A673 (cell line): ENCODE data around the gene ADA. TPM values are rescaled to one million over a fixed set of nuclear protein-coding genes. Genes with fewer than 3 reads are reported as not detected.

Experiments
- BruUV-seq: library from RNA; stranded (reverse); fragments of 400-500 nt; replicated peaks from 2 replicates; lab custom pipeline; 2021; lab: Mats Ljungman, UMichigan
- CTCF ChIA-PET: fragments of 300-600 bp; sonication (Branson Sonifier 250); formaldehyde crosslinking; loops from one replicate; lab custom pipeline; 2022; ENCODE audit warnings: antibody characterized with exemption; lab: Charles Lee
- POLR2A ChIA-PET: fragments of 300-600 bp; sonication (Branson Sonifier 250); formaldehyde crosslinking; loops from one replicate; lab custom pipeline; 2022; ENCODE audit warnings: antibody characterized with exemption; ENCODE audit not compliant: low non-redundant PET; lab: Charles Lee
- DNase-seq: peaks from one replicate; pipeline ENCODE4 v3.0.0-alpha.2; 2015; ENCODE audit warnings: low spot score
- H3K27ac ChIP-seq: fragments of 200-600 bp; sonication (generic); 2 replicates; pipeline ENCODE4 v1.5.1; 2016; ENCODE audit warnings: mixed run types, low read depth, mild to moderate bottlenecking, mixed read lengths, antibody characterized with exemption, low read length; ENCODE audit not compliant: poor library complexity, severe bottlenecking
- H3K27me3 ChIP-seq: fragments of 200-600 bp; sonication (generic); replicated peaks from 2 replicates; pipeline ENCODE4 v1.6.1; 2017; ENCODE audit warnings: mixed run types, low read depth, mild to moderate bottlenecking, mixed read lengths, antibody characterized with exemption, low read length; ENCODE audit not compliant: insufficient read depth, poor library complexity
- H3K36me3 ChIP-seq: fragments of 200-600 bp; sonication (generic); 2 replicates; pipeline ENCODE4 v1.6.1; 2016; ENCODE audit warnings: mixed run types, mild to moderate bottlenecking, mixed read lengths, antibody characterized with exemption, low read length; ENCODE audit not compliant: insufficient read depth, poor library complexity, severe bottlenecking
- H3K4me1 ChIP-seq: fragments of 200-600 bp; sonication (generic); 2 replicates; pipeline ENCODE4 v1.6.1; 2017; ENCODE audit warnings: mixed run types, mild to moderate bottlenecking, mixed read lengths, antibody characterized with exemption, low read length; ENCODE audit not compliant: insufficient read depth, poor library complexity, severe bottlenecking
- H3K4me3 ChIP-seq: fragments of 200-600 bp; sonication (generic); 2 replicates; pipeline ENCODE4 v1.5.1; 2016; ENCODE audit warnings: low read depth, mixed run types, mild to moderate bottlenecking, mixed read lengths, low read length; ENCODE audit not compliant: poor library complexity, severe bottlenecking
- H3K9me3 ChIP-seq: fragments of 200-600 bp; sonication (generic); 2 replicates; pipeline ENCODE4 v1.6.1; 2016; ENCODE audit warnings: mixed run types, low read depth, mild to moderate bottlenecking, mixed read lengths, antibody characterized with exemption, low read length; ENCODE audit not compliant: poor library complexity, severe bottlenecking
- EZH2 ChIP-seq: fragments of 200-600 bp; sonication (generic); IDR thresholded peaks from 2 replicates; pipeline ENCODE4 v1.6.1; 2017; ENCODE audit warnings: borderline replicate concordance, low read depth, mild to moderate bottlenecking, mixed read lengths, antibody characterized with exemption, low read length; ENCODE audit not compliant: poor library complexity, severe bottlenecking
- intact Hi-C: fragments of 100-400 bp; cut with micrococcal nuclease; formaldehyde crosslinking; loops from one replicate; pipeline ENCODE4 v1.10.0; 2022; ENCODE audit not compliant: unreplicated experiment
- total RNA-seq: library from RNA; stranded (reverse); gene quantifications from 2 replicates; pipeline ENCODE4 v1.2.3, GENCODE V29; 2021
- TF ChIP-seq, protein P1 (sequence below): fragments of 300-800, 200-600 bp; sonication (generic); conservative IDR thresholded peaks from 2 replicates; pipeline ENCODE4 v1.5.1; 2017; ENCODE audit warnings: low read depth, mild to moderate bottlenecking, antibody characterized with exemption, low read length, moderate library complexity, mixed read lengths

Gene ADA
- total RNA-seq, 1 experiment from 2014 or later: 19.3 TPM

GRCh38 chr20:44585057-44585963 lies 66.2 kb downstream of the ADA start:
- TF ChIP-seq, protein P1, sequence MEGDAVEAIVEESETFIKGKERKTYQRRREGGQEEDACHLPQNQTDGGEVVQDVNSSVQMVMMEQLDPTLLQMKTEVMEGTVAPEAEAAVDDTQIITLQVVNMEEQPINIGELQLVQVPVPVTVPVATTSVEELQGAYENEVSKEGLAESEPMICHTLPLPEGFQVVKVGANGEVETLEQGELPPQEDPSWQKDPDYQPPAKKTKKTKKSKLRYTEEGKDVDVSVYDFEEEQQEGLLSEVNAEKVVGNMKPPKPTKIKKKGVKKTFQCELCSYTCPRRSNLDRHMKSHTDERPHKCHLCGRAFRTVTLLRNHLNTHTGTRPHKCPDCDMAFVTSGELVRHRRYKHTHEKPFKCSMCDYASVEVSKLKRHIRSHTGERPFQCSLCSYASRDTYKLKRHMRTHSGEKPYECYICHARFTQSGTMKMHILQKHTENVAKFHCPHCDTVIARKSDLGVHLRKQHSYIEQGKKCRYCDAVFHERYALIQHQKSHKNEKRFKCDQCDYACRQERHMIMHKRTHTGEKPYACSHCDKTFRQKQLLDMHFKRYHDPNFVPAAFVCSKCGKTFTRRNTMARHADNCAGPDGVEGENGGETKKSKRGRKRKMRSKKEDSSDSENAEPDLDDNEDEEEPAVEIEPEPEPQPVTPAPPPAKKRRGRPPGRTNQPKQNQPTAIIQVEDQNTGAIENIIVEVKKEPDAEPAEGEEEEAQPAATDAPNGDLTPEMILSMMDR: no peak
- TF ChIP-seq EZH2: no peak
- POLR2A ChIA-PET: no interaction called here
- DNase-seq: no peak
- H3K4me3 ChIP-seq: no peak overlapping the region
- H3K4me1 ChIP-seq: peaks cover 47% of the 10 kb centered on the region
- BruUV-seq: no TSS peak
- H3K27me3 ChIP-seq: no peaks in the 10 kb centered on the region
- no peak overlapping the region for H3K27ac ChIP-seq
- peaks cover 4% of the 10 kb centered on the region for H3K36me3 ChIP-seq
- CTCF ChIA-PET: interaction anchor here (0.6 kb wide), 1 partner anchor 274 kb away, joined by 3 read pairs; the partner anchor contains the start of gene FITM2
- H3K9me3 ChIP-seq: no peaks in the 10 kb centered on the region
- intact Hi-C loops: no loop called here

- intact Hi-C loops: no loop called here
- peaks cover 50% of the 10 kb centered on the region for H3K4me1 ChIP-seq
- no peaks in the 10 kb centered on the region for H3K27me3 ChIP-seq
- ChIA-PET CTCF (no interaction called here), POLR2A (no interaction called here)
- no peak for DNase-seq
- peak overlapping the region; percentile 36 for H3K4me3 ChIP-seq
- no peaks in the 10 kb centered on the region for H3K36me3 ChIP-seq
- H3K9me3 ChIP-seq: no peaks in the 10 kb centered on the region
- H3K27ac ChIP-seq: no peak overlapping the region
- no TSS peak for BruUV-seq
- TF ChIP-seq, protein P1: no peak
- TF ChIP-seq EZH2: no peak
Measured at GRCh38 chr20:44584162-44584561, 67.3 kb downstream of the ADA start.

- Histone ChIP-seq H3K4me3 (peak overlapping the region; percentile 36), H3K27ac (peak overlapping the region; percentile 77), H3K9me3 (no peaks in the 10 kb centered on the region), H3K4me1 (peaks cover 50% of the 10 kb centered on the region), H3K27me3 (no peaks in the 10 kb centered on the region), H3K36me3 (no peaks in the 10 kb centered on the region)
- POLR2A ChIA-PET: no interaction called here
- BruUV-seq: no TSS peak
- TF ChIP-seq, protein P1: no peak
- TF ChIP-seq EZH2: no peak
- CTCF ChIA-PET: no interaction called here
- intact Hi-C loops: no loop called here
- no peak for DNase-seq
Measured at GRCh38 chr20:44583157-44583556, 68.3 kb downstream of the ADA start.
